Left lobe of liver (tissue), 2 donors: ENCODE measurements around the gene ITGA2. TPM values are rescaled to one million over a fixed set of nuclear protein-coding genes. Genes with fewer than 3 reads are reported as not detected.
A peak's percentile ranks its signal among the peaks of the same experiment; 100 is the strongest.
"Not testable (repeated sequence)": the region's sequence is repeated elsewhere in the genome, so short reads cannot be mapped to it uniquely, and the experiment has no call there.

Experiments used
- ATAC-seq: fragments of 200-7000 bp; cut with Tn5 transposase; one replicate; pipeline ENCODE4 v1.9.1; 2020; ENCODE audit warnings: mild to moderate bottlenecking, moderate library complexity
- DNase-seq: peaks from one replicate; pipeline ENCODE4 v3.0.0-alpha.2; 2020; ENCODE audit warnings: low spot score
- total RNA-seq: library from RNA; stranded (reverse); gene quantifications from one replicate; pipeline ENCODE4 v1.2.1, GENCODE V29; 2021
- donor health status: DM: no; HTN: no; CAD: no; lungs with moderate emphysema.
- donor health status: DM: no; HTN: yes; CAD: no.

Gene ITGA2
- total RNA-seq, result 0.30 TPM

DNA sequence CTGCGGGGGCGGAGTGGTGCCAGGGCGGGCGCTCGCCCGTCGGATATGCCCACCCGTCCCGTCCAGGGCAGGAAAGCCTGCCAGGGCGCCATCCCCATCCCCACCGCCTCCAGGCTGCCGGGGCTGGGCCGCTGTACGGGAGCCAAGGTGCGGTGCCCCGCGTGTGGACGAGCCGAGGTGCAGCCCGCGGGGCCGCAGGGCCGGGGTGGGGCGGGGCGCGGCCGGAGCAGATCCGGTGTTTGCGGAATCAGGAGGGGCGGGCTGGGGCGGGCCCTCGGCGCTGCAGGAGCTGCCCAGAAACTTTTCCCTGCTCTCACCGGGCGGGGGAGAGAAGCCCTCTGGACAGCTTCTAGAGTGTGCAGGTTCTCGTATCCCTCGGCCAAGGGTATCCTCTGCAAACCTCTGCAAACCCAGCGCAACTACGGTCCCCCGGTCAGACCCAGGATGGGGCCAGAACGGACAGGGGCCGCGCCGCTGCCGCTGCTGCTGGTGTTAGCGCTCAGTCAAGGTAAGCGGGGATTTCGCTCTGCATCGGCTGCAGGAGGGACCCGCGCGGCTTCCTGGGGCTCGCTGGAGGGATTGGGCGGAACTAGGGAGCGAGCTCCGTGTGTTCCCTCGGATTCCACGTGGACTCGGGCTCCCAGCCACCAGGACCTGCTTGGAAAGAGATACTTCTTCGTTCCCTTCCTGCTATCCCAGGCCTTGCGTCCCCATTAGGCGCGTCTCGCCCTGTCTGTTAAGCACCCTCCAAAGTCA, at the start of gene ITGA2:
ITGA2 (plus strand) TSS at position 328 of the 756 bp plus-strand sequence; CDS start at position 445, 117 bp downstream.
- peak; percentile 88 for ATAC-seq
- peak; percentile 45 for DNase-seq

- ATAC-seq, result peak; percentile 23
These were observed 45.9 kb upstream of the ITGA2 start for GRCh38 chr5:52943285-52943684.

DNA sequence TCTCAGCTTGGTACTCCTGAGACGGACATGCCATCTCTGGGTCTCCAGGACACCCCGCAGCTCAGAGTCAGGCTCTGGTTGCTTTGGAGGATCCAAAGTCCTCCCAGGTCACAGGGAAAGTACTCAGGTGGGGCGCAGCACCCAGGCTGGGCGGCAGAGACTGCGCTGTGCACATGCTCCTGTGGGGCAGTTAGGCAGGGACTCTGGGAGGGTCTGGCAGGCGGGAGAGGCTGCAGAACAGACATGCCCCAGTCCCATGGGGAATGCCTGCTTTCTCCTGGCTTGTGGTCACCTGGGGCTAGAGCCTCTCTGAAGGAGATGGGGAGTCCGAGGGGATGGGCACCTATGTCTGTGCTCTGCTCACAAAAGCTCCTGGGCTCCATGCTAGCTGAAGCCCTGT, 45.3 kb upstream of the ITGA2 start:
- peak; percentile 11 for ATAC-seq
- no peak for DNase-seq

More at GRCh38 chr5:52943285-52943684, 45.9 kb upstream of the ITGA2 start:
- no peak for DNase-seq

DNA sequence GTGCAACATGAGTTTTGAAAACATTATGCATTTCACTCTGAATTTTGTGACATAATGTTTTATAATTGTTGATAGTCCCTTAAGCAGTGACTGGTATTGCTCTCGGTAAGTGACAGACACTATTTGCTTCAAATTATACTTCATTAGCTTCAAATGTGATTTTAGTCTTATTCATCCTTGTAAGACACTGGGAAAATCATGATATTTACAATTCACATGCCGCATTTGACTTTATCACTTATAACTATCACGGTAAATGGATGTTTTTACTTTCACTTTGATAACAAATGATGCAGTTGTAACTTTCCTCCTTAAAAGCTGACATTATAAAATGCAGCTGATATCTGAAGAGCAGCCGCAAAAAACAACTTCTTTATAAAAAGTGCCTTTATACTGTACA, 44.1 kb upstream of the ITGA2 start:
- DNase-seq (no peak), ATAC-seq (no peak)

DNA sequence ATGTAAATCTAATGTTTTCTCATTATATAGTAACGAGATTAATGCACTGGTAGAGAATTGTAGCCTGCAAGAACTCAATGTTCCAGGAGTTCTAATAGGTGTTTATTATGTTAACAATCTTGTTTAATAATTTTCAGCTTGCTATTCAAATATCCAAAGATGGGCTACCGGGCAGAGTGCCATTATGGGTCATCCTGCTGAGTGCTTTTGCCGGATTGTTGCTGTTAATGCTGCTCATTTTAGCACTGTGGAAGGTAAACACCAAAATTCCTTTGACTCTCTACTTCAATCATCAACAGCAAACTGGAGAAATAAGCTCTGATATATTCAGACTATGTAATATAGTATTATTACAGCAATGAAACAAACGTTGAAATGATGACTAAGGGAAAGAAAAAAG, 41.9 kb upstream of the ITGA2 start:
- ATAC-seq, result no peak
- no peak for DNase-seq

DNA sequence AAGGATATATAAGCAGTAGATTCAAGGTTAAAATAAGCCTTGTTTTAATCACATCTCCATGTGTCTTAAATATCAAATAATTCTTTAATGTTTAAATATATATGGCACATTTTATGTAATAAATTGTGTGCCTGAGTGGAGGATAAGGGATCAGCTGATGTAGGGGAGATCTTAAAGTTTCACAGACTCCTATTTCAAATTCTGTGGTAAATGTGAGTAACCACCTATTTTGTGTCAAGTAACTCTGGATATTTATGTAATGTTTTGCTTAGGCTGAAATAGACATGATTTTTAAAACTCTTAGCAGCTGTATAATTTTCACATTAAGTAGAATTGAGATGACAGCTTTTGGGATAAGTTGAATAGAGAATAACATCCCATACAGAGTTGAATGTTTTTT, 41.3 kb upstream of the ITGA2 start:
- DNase-seq (no peak), ATAC-seq (no peak)

GRCh38 chr5:52948418-52949076, 40.6 kb upstream of the ITGA2 start:
- ATAC-seq (peak; percentile 90), DNase-seq (no peak)

DNA sequence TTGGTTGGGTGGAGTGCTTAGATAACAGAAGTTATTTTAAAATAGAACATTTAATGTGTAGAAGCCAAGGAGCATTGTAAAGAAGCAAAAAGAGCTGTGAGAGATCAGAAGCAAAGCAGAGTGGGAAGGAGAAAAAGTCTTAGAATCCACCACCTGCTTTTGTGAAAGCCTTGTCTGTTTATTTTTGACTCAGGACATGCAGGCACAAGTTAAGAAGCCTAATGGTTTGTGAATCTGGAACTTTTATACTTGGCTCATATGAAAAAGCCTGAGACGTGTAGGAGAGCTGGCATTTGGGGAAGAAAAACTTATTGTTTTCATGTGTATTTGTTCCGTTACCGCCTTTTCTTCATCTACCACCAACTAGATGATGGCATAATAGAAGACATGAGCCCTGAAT, 38.5 kb upstream of the ITGA2 start:
- DNase-seq, result no peak
- ATAC-seq, result no peak

GRCh38 chr5:52952483-52952882, 36.7 kb upstream of the ITGA2 start:
- DNase-seq, result no peak
- no peak for ATAC-seq

DNA sequence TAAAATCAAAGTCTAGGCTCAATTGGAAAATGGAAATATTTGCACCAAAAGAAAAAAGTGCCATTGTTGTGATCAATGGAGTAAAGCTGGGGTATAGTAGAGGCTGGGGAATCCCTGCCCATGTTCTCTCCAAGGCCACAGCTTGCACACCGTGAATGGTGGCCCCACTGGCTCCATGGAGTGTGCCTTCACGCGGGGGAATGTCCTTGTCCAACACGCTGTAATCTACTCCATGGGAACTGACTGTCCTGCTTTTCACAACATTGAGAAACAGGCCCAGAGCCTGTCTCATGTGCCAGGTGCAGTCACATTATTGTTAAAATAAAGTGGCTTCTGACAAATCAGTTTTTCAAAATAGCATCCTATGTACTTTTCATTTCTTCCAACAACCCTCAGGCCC, 33.1 kb upstream of the ITGA2 start:
- no peak for DNase-seq
- peak; percentile 46 for ATAC-seq

DNA sequence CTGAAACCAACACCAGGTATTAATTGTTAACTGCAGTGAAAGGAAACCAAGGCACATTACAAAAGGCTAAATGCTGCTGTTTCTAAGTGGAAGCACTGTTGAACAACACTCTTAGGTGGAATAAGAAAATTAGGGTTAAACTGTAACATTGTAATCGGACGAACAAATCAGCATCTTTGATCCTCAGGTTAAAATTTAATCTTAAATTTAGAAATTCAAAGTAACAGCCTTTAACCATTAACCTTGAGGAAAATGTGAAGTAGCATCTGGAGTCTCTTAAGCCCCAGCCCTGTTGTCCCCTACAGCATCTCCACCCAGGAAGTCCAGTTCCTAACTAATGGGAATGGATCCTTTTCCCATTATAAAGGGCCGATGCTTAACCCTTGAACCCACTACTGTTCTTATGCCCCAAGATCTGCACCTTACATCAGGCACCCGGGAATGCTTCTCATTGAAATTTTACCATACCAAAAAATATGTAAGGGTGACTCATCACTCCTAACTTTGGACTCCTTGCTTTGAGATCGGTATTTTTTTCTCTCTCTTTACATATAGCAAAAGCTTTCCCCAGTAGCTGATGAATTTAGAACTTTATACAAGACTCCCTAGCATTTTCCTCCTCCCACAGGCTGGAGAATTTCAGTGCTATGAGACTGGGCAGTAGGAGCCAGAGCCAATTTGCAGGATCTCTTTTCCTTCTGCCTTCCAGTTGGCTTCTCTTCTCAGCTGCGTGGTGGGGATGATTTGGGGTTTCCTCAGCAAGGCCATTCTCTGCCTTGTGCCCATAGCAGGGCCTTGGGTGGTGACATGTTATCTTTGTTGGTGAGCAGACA, 32.0 kb upstream of the ITGA2 start:
- DNase-seq, result no peak
- ATAC-seq, result no peak

GRCh38 chr5:52961274-52961681, 27.9 kb upstream of the ITGA2 start:
- DNase-seq (no peak), ATAC-seq (peak; percentile 53)

DNA sequence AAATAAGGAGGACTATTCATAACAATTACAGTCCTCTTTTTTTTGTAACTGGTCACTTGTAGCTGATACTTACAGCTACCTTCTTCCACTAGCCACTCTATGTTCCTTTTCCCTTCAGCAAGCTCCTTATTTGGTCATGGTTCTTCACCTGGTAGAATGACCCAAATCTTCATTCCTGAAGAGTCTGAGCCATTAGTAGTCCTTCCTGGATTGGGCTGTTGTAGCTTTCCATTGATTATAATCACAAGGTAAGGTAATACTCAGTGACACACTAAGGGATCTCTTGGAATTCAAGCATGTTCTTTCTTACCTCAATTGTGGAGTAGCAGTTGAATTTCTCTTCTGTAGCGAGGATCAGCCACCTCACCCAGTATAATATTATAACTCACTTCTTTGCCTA, 25.5 kb upstream of the ITGA2 start:
- ATAC-seq (no peak), DNase-seq (no peak)

- peak; percentile 82 for ATAC-seq
These were observed 25.0 kb upstream of the ITGA2 start for GRCh38 chr5:52964138-52964537.

GRCh38 chr5:52976157-52976556, 13.0 kb upstream of the ITGA2 start:
- DNase-seq, ATAC-seq: not testable (repeated sequence)

More at GRCh38 chr5:52964138-52964537, 25.0 kb upstream of the ITGA2 start:
- no peak for DNase-seq

- DNase-seq, result no peak
These were observed 11.8 kb upstream of the ITGA2 start for GRCh38 chr5:52977264-52977897.

GRCh38 chr5:52981507-52981906, 7.6 kb upstream of the ITGA2 start:
- DNase-seq (no peak), ATAC-seq (no peak)

More at GRCh38 chr5:52977264-52977897, 11.8 kb upstream of the ITGA2 start:
- ATAC-seq, result no peak

GRCh38 chr5:52983731-52984636, 5.2 kb upstream of the ITGA2 start:
- DNase-seq, result no peak
- no peak for ATAC-seq

GRCh38 chr5:52985306-52985705, 3.8 kb upstream of the ITGA2 start:
- ATAC-seq (no peak), DNase-seq (no peak)
